NB4 (cell line): ENCODE measurements around the gene MAP2K4.

Source experiments
- CTCF ChIP-seq: IDR thresholded peaks from one replicate; pipeline ENCODE4 v1.5.1; 2012; ENCODE audit warnings: low read depth, low read length
- POLR2A ChIP-seq: IDR thresholded peaks from 2 replicates; pipeline ENCODE4 v1.6.1; 2011; ENCODE audit warnings: mild to moderate bottlenecking; ENCODE audit not compliant: insufficient read length; ENCODE audit errors: extremely low read depth

DNA sequence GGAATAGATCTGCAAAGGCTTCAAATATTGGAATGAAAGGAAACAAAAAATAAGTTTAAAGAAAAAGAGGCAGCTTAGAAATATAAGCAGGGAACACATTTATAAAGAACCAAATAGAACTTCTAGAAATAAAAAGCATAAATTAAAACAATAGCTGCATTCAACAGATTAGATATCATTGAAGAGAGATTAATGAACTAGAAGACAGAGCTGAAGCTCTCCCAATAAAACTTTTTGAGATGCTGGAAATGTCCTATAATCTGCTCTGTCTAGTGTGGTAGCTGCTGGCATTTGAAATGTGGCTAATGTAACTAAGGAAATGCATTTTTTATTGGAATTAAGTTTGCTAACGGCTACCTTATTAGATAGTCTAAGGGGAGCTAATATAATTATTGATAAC lies 115.6 kb downstream of the MAP2K4 start:
- no peak for TF ChIP-seq CTCF
- TF ChIP-seq POLR2A, result no peak
